MCF 10A (cell line): ENCODE data around the gene CRTC2. TPM values are rescaled to one million over a fixed set of nuclear protein-coding genes. Genes with fewer than 3 reads are reported as not detected.

Source experiments
- BruUV-seq: library from RNA; stranded (reverse); fragments of 400-500 nt; replicated peaks from 2 replicates; lab custom pipeline; 2021; lab: Mats Ljungman, UMichigan
- CTCF ChIA-PET: fragments of 300-600 bp; sonication (Branson Sonifier 250); formaldehyde crosslinking; extraction: SDS; loops from one replicate; lab custom pipeline; 2021; ENCODE audit warnings: antibody characterized with exemption, inconsistent platforms; lab: Yijun Ruan, JAX
- POLR2A ChIA-PET: fragments of 300-600, 350-650 bp; sonication (Branson Sonifier 250); formaldehyde crosslinking; extraction: SDS; loops from one replicate; lab custom pipeline; 2020; ENCODE audit warnings: antibody characterized with exemption, inconsistent platforms; lab: Yijun Ruan, JAX
- DNase-seq: peaks from one replicate; pipeline ENCODE4 v3.0.0-alpha.2; 2018; ENCODE audit not compliant: unreplicated experiment
- H3K27ac Mint-ChIP-seq: one replicate; pipeline ENCODE4 v1.8.0; 2022; ENCODE audit warnings: mild to moderate bottlenecking, low read depth, mixed read lengths; ENCODE audit not compliant: unreplicated experiment
- H3K27me3 Mint-ChIP-seq: one replicate; pipeline ENCODE4 v1.8.0; 2022; ENCODE audit warnings: mixed read lengths; ENCODE audit not compliant: insufficient read depth, unreplicated experiment
- H3K36me3 Mint-ChIP-seq: one replicate; pipeline ENCODE4 v1.8.0; 2022; ENCODE audit warnings: mild to moderate bottlenecking, moderate library complexity, mixed read lengths; ENCODE audit not compliant: insufficient read depth, unreplicated experiment
- H3K4me1 Mint-ChIP-seq: one replicate; pipeline ENCODE4 v1.8.0; 2022; ENCODE audit warnings: mixed read lengths; ENCODE audit not compliant: insufficient read depth, unreplicated experiment
- H3K4me3 Mint-ChIP-seq: one replicate; pipeline ENCODE4 v1.8.0; 2022; ENCODE audit warnings: mild to moderate bottlenecking, moderate library complexity, mixed read lengths; ENCODE audit not compliant: unreplicated experiment
- H3K9me3 Mint-ChIP-seq: one replicate; pipeline ENCODE4 v1.8.0; 2022; ENCODE audit warnings: mixed read lengths; ENCODE audit not compliant: unreplicated experiment
- intact Hi-C: fragments of 100-400 bp; cut with micrococcal nuclease; formaldehyde crosslinking; loops from 2 replicates; pipeline ENCODE4 v1.14.1; 2022
- total RNA-seq: library from RNA; stranded (reverse); gene quantifications from 2 replicates; pipeline ENCODE4 v1.2.3, GENCODE V29; 2022
- TF ChIP-seq, protein P1 (sequence below): fragments of 200-600 bp; IDR thresholded peaks from one replicate; pipeline ENCODE4 v1.8.0; 2022; ENCODE audit warnings: antibody characterized with exemption, mild to moderate bottlenecking; ENCODE audit not compliant: unreplicated experiment

CRTC2 gene
- total RNA-seq, 1 experiment from 2014 or later: 47.0 TPM

- Mint-ChIP-seq H3K36me3 (peaks cover 55% of the 10 kb centered on the region), H3K27ac (peak within 1 kb of the TSS; percentile 98), H3K9me3 (no peaks in the 10 kb centered on the region), H3K27me3 (no peaks in the 10 kb centered on the region), H3K4me3 (peak within 1 kb of the TSS; percentile 90), H3K4me1 (peaks cover 33% of the 10 kb centered on the region)
- CTCF ChIA-PET: interaction anchor here (0.6 to 7.8 kb wide), 6 partner anchors 14 to 418 kb away, joined by 3 to 80 read pairs (median 4); partner anchors contain the start of genes GATAD2B and JTB
- peak; percentile 100 for DNase-seq
- intact Hi-C loops: loop anchor here (1.0 kb wide), 2 partner anchors 192 to 282 kb away; partner anchors contain the start of gene HAX1
- TF ChIP-seq, protein P1, sequence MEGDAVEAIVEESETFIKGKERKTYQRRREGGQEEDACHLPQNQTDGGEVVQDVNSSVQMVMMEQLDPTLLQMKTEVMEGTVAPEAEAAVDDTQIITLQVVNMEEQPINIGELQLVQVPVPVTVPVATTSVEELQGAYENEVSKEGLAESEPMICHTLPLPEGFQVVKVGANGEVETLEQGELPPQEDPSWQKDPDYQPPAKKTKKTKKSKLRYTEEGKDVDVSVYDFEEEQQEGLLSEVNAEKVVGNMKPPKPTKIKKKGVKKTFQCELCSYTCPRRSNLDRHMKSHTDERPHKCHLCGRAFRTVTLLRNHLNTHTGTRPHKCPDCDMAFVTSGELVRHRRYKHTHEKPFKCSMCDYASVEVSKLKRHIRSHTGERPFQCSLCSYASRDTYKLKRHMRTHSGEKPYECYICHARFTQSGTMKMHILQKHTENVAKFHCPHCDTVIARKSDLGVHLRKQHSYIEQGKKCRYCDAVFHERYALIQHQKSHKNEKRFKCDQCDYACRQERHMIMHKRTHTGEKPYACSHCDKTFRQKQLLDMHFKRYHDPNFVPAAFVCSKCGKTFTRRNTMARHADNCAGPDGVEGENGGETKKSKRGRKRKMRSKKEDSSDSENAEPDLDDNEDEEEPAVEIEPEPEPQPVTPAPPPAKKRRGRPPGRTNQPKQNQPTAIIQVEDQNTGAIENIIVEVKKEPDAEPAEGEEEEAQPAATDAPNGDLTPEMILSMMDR: no peak
- BruUV-seq: no TSS peak
- POLR2A ChIA-PET: interaction anchor here (0.6 to 13.2 kb wide), 77 partner anchors 10 to 1030 kb away, joined by 3 to 358 read pairs (median 5); partner anchors contain the start of genes CHTOP, CREB3L4, CRTC2 and DENND4B
Measured at GRCh38 chr1:153990468-153991150, 32.2 kb upstream of the CRTC2 start, which contains the start of gene RPS27. Gene RPS27 (plus strand): TSS chr1:153990762. CDS start chr1:153990797, 35 bp downstream.

DNA sequence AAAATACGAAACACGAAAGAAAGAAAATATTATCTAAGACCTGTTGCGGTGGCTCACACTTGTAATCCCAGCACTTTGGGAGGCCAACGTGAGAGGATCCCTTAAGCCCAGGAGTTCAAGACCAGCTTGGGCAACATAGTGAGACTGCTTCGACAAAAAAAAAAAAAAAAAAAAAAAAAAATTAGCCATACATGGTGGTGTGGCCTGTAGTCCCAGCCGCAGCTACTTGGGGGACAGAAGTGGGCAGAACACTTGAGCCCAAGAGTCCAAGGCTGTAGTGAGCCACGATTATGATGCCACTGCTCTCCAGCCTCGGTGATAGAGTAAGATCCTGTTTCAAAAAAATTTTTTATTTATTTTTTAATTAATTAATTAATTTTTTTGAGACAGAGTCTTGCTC, 29.2 kb upstream of the CRTC2 start:
- H3K4me3 Mint-ChIP-seq: no peak overlapping the region
- peaks cover 32% of the 10 kb centered on the region for H3K36me3 Mint-ChIP-seq
- DNase-seq: no peak
- TF ChIP-seq, protein P1: no peak
- H3K9me3 Mint-ChIP-seq: no peaks in the 10 kb centered on the region
- ChIA-PET POLR2A (interaction anchor here (0.7 to 13.2 kb wide), 11 partner anchors 12 to 416 kb away, joined by 3 to 358 read pairs (median 15); partner anchors contain the start of genes CREB3L4, CRTC2, DENND4B and GATAD2B), CTCF (interaction anchor here (0.6 to 7.8 kb wide), 31 partner anchors 11 to 504 kb away, joined by 3 to 80 read pairs (median 5); partner anchors contain the start of genes CREB3L4, DENND4B, GATAD2B and JTB)
- intact Hi-C loops: loop anchor here (2.0 to 5.0 kb wide), 4 partner anchors 29 to 370 kb away; partner anchors contain the start of genes CRTC2, DENND4B, GATAD2B and S100A14
- H3K27me3 Mint-ChIP-seq: no peaks in the 10 kb centered on the region
- BruUV-seq: no TSS peak
- peaks cover 44% of the 10 kb centered on the region for H3K4me1 Mint-ChIP-seq
- no peak overlapping the region for H3K27ac Mint-ChIP-seq

- ChIA-PET CTCF (interaction anchor here (0.6 to 7.8 kb wide), 59 partner anchors 9 to 1480 kb away, joined by 3 to 80 read pairs (median 5); partner anchors contain the start of genes CREB3L4, CRTC2, DENND4B and GATAD2B), POLR2A (interaction anchor here (0.5 to 13.2 kb wide), 40 partner anchors 8 to 475 kb away, joined by 3 to 358 read pairs (median 4); partner anchors contain the start of genes CHTOP, CREB3L4, CRTC2 and DENND4B)
- Mint-ChIP-seq H3K4me1 (peaks cover 32% of the 10 kb centered on the region), H3K9me3 (no peaks in the 10 kb centered on the region), H3K27ac (peak within 1 kb of the TSS; percentile 78), H3K27me3 (no peaks in the 10 kb centered on the region), H3K36me3 (peaks cover 25% of the 10 kb centered on the region), H3K4me3 (peak within 1 kb of the TSS; percentile 87)
- TF ChIP-seq, protein P1: no peak
- intact Hi-C loops: loop anchor here (1.0 to 5.0 kb wide), 13 partner anchors 19 to 477 kb away; partner anchors contain the start of genes CREB3L4, CRTC2, DENND4B and GATAD2B
- DNase-seq: peak; percentile 96
- BruUV-seq: no TSS peak
Measured at GRCh38 chr1:153985941-153986761, 27.7 kb upstream of the CRTC2 start, which contains the start of gene RAB13. Gene RAB13 (minus strand): TSS chr1:153986339. CDS start chr1:153986236, 103 bp downstream.
